Uterus (tissue), 4 donors: Measurements from ENCODE around the gene PAK4. TPM values are rescaled to one million over a fixed set of nuclear protein-coding genes. Genes with fewer than 3 reads are reported as not detected.
A peak's percentile ranks its signal among the peaks of the same experiment; 100 is the strongest.
"Not testable (repeated sequence)": the region's sequence is repeated elsewhere in the genome, so short reads cannot be mapped to it uniquely, and the experiment has no call there.

Experiments used
- DNase-seq, 2 donors: peaks; one replicate each; pipeline ENCODE4 v3.0.0-alpha.2; 2019 to 2020
- H3K27ac ChIP-seq, 2 donors: fragments of 200-600 bp; sonication (generic); 1 replicate in 1 of 2; 2 replicates in 1 of 2; pipeline ENCODE4 v1.5.1; 2016 to 2018
- H3K27me3 ChIP-seq, 2 donors: fragments of 200-600 bp; sonication (generic); one replicate each; pipeline ENCODE4 v1.5.1; 2018 to 2019; ENCODE audit warnings: control low read depth in 1 of 2
- H3K36me3 ChIP-seq, 2 donors: fragments of 200-600 bp; sonication (generic); one replicate each; pipeline ENCODE4 v1.5.1; 2019; ENCODE audit warnings: control low read depth in 1 of 2
- H3K4me1 ChIP-seq, 2 donors: fragments of 200-600 bp; sonication (generic); one replicate each; pipeline ENCODE4 v1.5.1; 2018 to 2019; ENCODE audit warnings: control low read depth in 1 of 2
- H3K4me3 ChIP-seq, 2 donors: fragments of 200-600 bp; sonication (generic); 1 replicate in 1 of 2; 2 replicates in 1 of 2; pipeline ENCODE4 v1.5.1; 2018 to 2019; ENCODE audit warnings: mild to moderate bottlenecking in 1 of 2
- H3K9me3 ChIP-seq, 2 donors: fragments of 200-600 bp; sonication (generic); one replicate each; pipeline ENCODE4 v1.5.1; 2019; ENCODE audit warnings: control low read depth in 1 of 2
- POLR2A ChIP-seq, 2 donors: fragments of 450-650 bp; IDR thresholded peaks; one replicate each; pipeline ENCODE4 v1.6.1; 2016; ENCODE audit warnings: antibody characterized with exemption in 2 of 2, mild to moderate bottlenecking in 1 of 2, moderate library complexity in 1 of 2
- intact Hi-C: fragments of 100-400 bp; cut with DNase I; formaldehyde crosslinking; loops from one replicate; pipeline ENCODE4 v1.15.1; 2023; ENCODE audit warnings: low total_unique reads
- total RNA-seq, 4 donors: library from RNA; depleted of rRNA in 3 of 4; stranded (reverse); fragments of >200 nt in 3 of 4; gene quantifications; one replicate each; pipeline versions ENCODE4 v1.1.0 to v1.2.4, GENCODE V29; 2014 to 2023
- TF ChIP-seq, protein P1 (sequence below), 4 experiments: fragments of 200-600 bp in 2 of 4; fragments of 450-650 bp in 2 of 4; sonication (generic) in 2 of 4; IDR thresholded peaks; one replicate each; pipeline ENCODE4 v1.5.1; 2016 to 2019; ENCODE audit warnings: antibody characterized with exemption in 4 of 4, mild to moderate bottlenecking in 2 of 4, moderate library complexity in 1 of 4
- donor health status: DM: yes; HTN: yes; CAD: no.

The PAK4 gene
- total RNA-seq, 4 donors from 2014 or later = 0.26 to 57.4 (median 24.3) TPM

DNA sequence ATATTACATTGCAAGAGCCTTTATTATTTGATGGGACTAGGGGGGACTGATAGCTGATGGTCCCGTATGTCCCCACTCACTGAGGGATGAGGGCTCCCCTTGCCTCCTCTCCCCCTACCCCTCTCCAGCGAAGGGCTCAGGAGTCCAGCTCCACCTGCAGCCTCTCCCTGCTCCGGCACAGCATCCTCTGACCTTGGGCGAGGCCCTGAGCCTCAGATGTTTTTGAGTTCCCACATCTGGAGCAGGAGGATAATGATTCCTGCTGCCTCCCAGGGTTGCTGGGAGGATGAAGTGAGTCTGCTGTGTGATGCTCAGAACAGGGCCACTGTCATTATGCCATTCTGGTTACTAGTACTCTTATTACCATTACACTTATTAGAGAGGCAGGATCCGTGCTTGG, 15.0 kb downstream of the PAK4 start:
- no peak for DNase-seq
- Histone ChIP-seq H3K4me1 (peaks cover 0 to 23% of the 10 kb centered on the region in 2 donors), H3K4me3 (no peak overlapping the region), H3K36me3 (no peaks in the 10 kb centered on the region), H3K27me3 (no peaks in the 10 kb centered on the region), H3K27ac (no peak overlapping the region), H3K9me3 (no peaks in the 10 kb centered on the region)
- intact Hi-C loops = no loop called here
- no peak for TF ChIP-seq POLR2A (IDR thresholded peaks at IDR 0.05)
- TF ChIP-seq, protein P1, sequence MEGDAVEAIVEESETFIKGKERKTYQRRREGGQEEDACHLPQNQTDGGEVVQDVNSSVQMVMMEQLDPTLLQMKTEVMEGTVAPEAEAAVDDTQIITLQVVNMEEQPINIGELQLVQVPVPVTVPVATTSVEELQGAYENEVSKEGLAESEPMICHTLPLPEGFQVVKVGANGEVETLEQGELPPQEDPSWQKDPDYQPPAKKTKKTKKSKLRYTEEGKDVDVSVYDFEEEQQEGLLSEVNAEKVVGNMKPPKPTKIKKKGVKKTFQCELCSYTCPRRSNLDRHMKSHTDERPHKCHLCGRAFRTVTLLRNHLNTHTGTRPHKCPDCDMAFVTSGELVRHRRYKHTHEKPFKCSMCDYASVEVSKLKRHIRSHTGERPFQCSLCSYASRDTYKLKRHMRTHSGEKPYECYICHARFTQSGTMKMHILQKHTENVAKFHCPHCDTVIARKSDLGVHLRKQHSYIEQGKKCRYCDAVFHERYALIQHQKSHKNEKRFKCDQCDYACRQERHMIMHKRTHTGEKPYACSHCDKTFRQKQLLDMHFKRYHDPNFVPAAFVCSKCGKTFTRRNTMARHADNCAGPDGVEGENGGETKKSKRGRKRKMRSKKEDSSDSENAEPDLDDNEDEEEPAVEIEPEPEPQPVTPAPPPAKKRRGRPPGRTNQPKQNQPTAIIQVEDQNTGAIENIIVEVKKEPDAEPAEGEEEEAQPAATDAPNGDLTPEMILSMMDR (IDR thresholded peaks at IDR 0.05) = no peak

DNA sequence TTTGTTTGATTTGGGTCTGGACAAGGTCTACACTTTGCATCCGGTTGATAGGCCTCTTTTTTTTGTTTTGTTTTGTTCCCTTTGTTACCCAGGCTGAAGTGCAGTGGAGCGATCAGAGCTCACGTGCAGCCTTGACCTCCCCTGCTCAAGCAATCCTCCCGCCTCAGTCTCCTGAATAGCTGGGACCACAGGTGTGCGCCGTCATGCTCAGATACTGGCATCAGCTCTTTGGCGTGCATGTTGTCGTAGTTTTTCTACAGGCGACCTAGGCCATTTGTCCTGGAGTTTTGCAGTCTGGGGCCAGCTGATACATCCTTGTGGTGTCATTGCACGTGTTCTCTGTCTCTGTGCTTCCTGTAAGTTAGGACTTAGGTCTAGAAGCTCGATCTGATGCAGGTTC, 16.3 kb downstream of the PAK4 start:
- TF ChIP-seq, protein P1 (IDR thresholded peaks at IDR 0.05) = no peak
- no peak for TF ChIP-seq POLR2A (IDR thresholded peaks at IDR 0.05)
- no peaks in the 10 kb centered on the region for H3K27me3 ChIP-seq

DNA sequence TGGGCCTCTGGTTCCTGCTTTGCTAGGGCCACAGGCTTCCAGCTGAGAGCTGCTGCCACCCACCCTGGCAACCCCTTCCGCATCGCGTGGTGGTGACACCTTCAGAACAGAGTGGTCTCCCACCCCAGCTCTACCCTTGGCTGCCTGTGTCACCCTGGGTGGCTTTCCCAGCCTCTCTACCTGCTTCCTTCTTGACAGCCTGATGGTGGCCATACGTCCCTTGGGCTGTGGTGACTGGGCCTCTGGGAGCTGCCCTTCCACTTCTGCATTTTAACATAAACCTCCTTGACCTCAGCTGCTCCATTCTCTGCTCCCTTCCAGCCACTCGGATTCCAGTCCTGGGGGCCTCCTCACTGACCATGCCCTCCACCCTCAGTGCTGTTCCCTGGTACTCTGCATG, 17.0 kb downstream of the PAK4 start:
- H3K36me3 ChIP-seq = no peaks in the 10 kb centered on the region

More for the DNA sequence above, 16.3 kb downstream of the PAK4 start:
- DNase-seq = no peak
- Histone ChIP-seq H3K9me3 (no peaks in the 10 kb centered on the region), H3K27ac (no peak overlapping the region), H3K4me1 (peaks cover 0 to 25% of the 10 kb centered on the region in 2 donors), H3K4me3 (no peak overlapping the region), H3K36me3 (no peaks in the 10 kb centered on the region)
- intact Hi-C loops = no loop called here

DNA sequence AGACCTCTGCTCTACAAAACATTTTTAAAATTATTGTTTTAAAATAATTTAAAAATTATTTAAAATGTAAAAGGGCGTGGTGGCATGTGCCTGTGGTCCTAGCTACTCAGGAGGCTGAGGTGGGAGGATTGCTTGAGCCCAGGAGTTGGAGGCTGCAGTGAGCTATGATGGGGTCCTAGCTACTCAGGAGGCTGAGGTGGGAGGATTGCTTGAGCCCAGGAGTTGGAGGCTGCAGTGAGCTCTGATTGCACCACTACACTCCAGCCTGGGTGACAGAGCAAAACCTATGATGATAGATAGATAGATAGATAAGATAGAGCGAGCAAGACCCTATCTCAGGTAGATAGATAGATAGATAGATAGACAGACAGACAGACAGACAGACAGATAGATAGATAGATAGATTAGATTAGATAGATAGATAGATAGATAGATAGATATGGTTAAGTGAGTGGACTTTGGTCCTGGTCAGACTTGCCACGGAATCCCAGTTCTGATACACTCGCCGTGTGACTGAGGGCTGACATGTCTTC, 18.2 kb downstream of the PAK4 start:
- Histone ChIP-seq H3K27ac (peak overlapping the region; percentile 71 to 81), H3K4me1 (peaks cover 0 to 23% of the 10 kb centered on the region in 2 donors)
- H3K27me3 ChIP-seq, H3K36me3 ChIP-seq, H3K4me3 ChIP-seq, DNase-seq, H3K9me3 ChIP-seq, intact Hi-C loops: not testable (repeated sequence)

More for the DNA sequence above, 17.0 kb downstream of the PAK4 start:
- no peak for TF ChIP-seq POLR2A (IDR thresholded peaks at IDR 0.05)
- TF ChIP-seq, protein P1 (IDR thresholded peaks at IDR 0.05) = no peak
- Histone ChIP-seq H3K27ac (no peak overlapping the region), H3K27me3 (no peaks in the 10 kb centered on the region), H3K4me1 (peaks cover 0 to 25% of the 10 kb centered on the region in 2 donors), H3K9me3 (no peaks in the 10 kb centered on the region), H3K4me3 (no peak overlapping the region)
- intact Hi-C loops = no loop called here
- no peak for DNase-seq

DNA sequence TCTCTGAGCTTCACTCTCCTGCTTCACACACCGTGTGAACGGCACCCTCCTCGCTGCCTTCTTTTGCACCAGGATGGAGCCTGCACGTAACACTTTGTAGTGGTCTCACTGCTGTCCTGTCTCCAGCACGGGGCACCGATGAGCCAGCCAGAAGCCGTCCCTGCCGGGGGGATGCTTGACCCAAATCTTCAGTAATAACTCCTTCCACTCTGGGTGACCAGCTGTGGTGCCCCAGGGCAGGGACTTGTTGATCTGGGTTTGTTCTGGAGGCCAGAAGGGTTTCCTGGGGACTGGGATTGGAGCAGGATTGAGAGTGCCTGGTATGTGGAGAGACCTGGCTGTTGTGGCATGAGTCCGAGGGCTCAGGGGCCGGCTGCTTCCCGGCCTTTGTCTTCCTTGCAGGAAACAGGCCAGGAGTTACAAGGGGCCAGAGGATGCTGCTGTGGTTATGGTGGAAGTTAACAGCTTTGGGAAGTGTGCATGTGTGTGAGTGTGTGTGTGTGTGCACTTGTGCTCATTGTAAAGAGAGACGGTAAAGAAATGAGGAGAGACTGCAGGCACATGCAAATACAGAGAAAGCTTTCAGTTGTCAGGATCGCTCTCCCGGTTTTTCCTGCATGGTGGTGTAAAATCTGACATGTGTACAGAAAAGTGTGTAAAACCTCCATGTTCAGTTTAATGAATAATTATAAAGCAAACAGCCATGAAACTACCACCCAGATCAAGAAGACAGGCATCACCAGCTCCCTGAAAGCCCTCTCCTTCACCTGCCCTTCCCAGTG, 18.9 kb downstream of the PAK4 start:
- Histone ChIP-seq H3K27me3 (no peaks in the 10 kb centered on the region), H3K9me3 (no peaks in the 10 kb centered on the region), H3K27ac (peak overlapping the region; percentile 71 to 81), H3K36me3 (no peaks in the 10 kb centered on the region), H3K4me3 (no peak overlapping the region), H3K4me1 (peaks cover 0 to 16% of the 10 kb centered on the region in 2 donors)
- TF ChIP-seq POLR2A (IDR thresholded peaks at IDR 0.05) = no peak
- TF ChIP-seq, protein P1 (IDR thresholded peaks at IDR 0.05) = no peak
- intact Hi-C loops = no loop called here
- DNase-seq = peak in 1 of 2 donors; percentile 44
